ENCODE results near the gene OSBPL9. TPM values are rescaled to one million over a fixed set of nuclear protein-coding genes. Genes with fewer than 3 reads are reported as not detected.

The OSBPL9 gene
- total and polyA plus RNA-seq, 10 of the 15 experiments (the other 5 are each of a cell fraction or from before 2014, with no cell fraction given) = 25.9 to 156 (median 108) TPM

DNA sequence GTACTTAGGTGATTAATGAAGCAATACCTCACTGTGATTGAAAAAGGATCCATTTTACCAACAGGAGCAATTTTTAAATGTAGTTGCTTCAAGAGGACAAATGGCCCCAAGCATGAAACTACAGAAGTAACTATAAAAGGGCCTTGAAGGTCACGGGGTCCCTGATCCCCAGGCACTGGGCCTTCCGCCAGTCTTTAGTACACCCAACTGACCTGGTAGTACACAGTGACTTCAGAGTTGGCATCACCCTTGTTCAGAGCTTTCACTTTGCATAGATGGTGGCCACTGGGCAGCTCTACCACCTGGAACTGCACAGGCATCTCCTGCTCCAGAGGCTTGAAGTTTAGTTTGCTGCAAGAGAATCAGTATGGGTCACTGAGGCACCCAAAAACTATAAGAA, 177.4 kb downstream of the OSBPL9 start (continued):
- TF ChIP-seq, protein P1, sequence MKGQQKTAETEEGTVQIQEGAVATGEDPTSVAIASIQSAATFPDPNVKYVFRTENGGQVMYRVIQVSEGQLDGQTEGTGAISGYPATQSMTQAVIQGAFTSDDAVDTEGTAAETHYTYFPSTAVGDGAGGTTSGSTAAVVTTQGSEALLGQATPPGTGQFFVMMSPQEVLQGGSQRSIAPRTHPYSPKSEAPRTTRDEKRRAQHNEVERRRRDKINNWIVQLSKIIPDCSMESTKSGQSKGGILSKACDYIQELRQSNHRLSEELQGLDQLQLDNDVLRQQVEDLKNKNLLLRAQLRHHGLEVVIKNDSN (IDR thresholded peaks at IDR 0.05; ENCODE audit: borderline replicate concordance, extremely low read length, insufficient read depth, low read depth, low read length) = no peak

DNA sequence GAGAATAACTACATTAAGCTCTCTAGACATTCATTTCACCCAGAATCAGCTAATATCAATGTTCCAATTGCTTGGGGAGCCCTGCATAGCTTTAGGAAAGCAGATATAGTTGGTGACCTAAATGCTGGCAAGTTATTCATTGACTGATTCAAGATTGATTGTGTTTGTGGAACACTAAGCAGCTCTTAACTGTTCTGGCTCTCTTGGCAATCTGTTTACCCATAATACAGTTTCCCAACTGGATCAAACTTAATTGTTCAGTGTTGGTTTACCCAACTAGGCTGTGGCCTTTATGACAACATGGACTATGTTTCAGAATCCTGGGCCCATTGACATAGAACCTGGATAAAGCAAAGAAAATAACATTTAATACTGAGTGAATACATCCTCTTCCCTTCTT, 178.0 kb downstream of the OSBPL9 start:
- intact Hi-C loops (cut with micrococcal nuclease; ENCODE audit: unreplicated experiment) = no loop called here
- ChIA-PET CTCF (interaction anchor here (1.4 to 1.6 kb wide), 2 partner anchors 26 to 139 kb away, joined by 3 to 5 read pairs; no protein-coding TSS in a partner anchor), RAD21 (ENCODE audit: unreplicated experiment) (no interaction called here), SMC1A (ENCODE audit: uncharacterized antibody, unreplicated experiment) (no interaction called here), POLR2A (no interaction called here)
- DNase-seq (ENCODE audit: low read depth, low spot score) = no peak
- Histone ChIP-seq H4K20me1 (ENCODE audit: control insufficient read depth, insufficient read depth) (no peaks in the 10 kb centered on the region), H3K9me3 (replicated peaks; ENCODE audit: control insufficient read depth, insufficient read depth, low read length) (no peaks in the 10 kb centered on the region), H3K4me1 (ENCODE audit: control insufficient read depth, insufficient read depth, low read length) (no peaks in the 10 kb centered on the region), H3K27me3 (replicated peaks in 1 of 2; ENCODE audit: control insufficient read depth in 2 of 2, insufficient read depth in 2 of 2, low read length in 1 of 2) (no peaks in the 10 kb centered on the region), H3K9ac (ENCODE audit: control insufficient read depth, insufficient read depth, low read length) (no peak overlapping the region), H3K36me3 (ENCODE audit: control insufficient read depth in 2 of 2, insufficient read depth in 2 of 2, low read length in 1 of 2) (peaks cover 8 to 30% of the 10 kb centered on the region in 2 experiments), H2AFZ (ENCODE audit: control insufficient read depth, low read depth, low read length) (no peak overlapping the region), H3K79me2 (ENCODE audit: control insufficient read depth, insufficient read depth, low read length) (no peaks in the 10 kb centered on the region), H3K4me3 (no peak overlapping the region), H3K27ac (ENCODE audit: control insufficient read depth, insufficient read depth) (no peak overlapping the region), H3K4me2 (ENCODE audit: control insufficient read depth, insufficient read depth) (no peak overlapping the region)
- ATAC-seq = no peak
- TF ChIP-seq SMAD1 (IDR thresholded peaks at IDR 0.05; ENCODE audit: low read depth, partially characterized antibody) (no peak), RFX5 (IDR thresholded peaks at IDR 0.05; ENCODE audit: low read depth, low read length) (no peak), SIN3A (IDR thresholded peaks at IDR 0.05; ENCODE audit: low read depth, low read length) (no peak), LARP7 (IDR thresholded peaks at IDR 0.05) (no peak), ASH2L (IDR thresholded peaks at IDR 0.05; ENCODE audit: borderline replicate concordance, low read depth) (no peak), ZBED1 (IDR thresholded peaks at IDR 0.05; ENCODE audit: borderline replicate concordance) (no peak), CBX3 (IDR thresholded peaks at IDR 0.05; ENCODE audit: borderline replicate concordance, low read depth) (no peak), ZNF217 (IDR thresholded peaks at IDR 0.05) (no peak)
- TF ChIP-seq, protein P2, sequence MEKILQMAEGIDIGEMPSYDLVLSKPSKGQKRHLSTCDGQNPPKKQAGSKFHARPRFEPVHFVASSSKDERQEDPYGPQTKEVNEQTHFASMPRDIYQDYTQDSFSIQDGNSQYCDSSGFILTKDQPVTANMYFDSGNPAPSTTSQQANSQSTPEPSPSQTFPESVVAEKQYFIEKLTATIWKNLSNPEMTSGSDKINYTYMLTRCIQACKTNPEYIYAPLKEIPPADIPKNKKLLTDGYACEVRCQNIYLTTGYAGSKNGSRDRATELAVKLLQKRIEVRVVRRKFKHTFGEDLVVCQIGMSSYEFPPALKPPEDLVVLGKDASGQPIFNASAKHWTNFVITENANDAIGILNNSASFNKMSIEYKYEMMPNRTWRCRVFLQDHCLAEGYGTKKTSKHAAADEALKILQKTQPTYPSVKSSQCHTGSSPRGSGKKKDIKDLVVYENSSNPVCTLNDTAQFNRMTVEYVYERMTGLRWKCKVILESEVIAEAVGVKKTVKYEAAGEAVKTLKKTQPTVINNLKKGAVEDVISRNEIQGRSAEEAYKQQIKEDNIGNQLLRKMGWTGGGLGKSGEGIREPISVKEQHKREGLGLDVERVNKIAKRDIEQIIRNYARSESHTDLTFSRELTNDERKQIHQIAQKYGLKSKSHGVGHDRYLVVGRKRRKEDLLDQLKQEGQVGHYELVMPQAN (conservative IDR thresholded peaks at IDR 0.05) = no peak
- TF ChIP-seq, protein P3, sequence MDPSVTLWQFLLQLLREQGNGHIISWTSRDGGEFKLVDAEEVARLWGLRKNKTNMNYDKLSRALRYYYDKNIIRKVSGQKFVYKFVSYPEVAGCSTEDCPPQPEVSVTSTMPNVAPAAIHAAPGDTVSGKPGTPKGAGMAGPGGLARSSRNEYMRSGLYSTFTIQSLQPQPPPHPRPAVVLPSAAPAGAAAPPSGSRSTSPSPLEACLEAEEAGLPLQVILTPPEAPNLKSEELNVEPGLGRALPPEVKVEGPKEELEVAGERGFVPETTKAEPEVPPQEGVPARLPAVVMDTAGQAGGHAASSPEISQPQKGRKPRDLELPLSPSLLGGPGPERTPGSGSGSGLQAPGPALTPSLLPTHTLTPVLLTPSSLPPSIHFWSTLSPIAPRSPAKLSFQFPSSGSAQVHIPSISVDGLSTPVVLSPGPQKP (IDR thresholded peaks at IDR 0.05; ENCODE audit: low read depth, low read length) = no peak
- TF ChIP-seq, protein P4, sequence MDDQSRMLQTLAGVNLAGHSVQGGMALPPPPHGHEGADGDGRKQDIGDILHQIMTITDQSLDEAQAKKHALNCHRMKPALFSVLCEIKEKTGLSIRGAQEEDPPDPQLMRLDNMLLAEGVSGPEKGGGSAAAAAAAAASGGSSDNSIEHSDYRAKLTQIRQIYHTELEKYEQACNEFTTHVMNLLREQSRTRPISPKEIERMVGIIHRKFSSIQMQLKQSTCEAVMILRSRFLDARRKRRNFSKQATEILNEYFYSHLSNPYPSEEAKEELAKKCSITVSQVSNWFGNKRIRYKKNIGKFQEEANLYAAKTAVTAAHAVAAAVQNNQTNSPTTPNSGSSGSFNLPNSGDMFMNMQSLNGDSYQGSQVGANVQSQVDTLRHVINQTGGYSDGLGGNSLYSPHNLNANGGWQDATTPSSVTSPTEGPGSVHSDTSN (IDR thresholded peaks at IDR 0.05; ENCODE audit: insufficient replicate concordance, low read depth, low read length) = no peak
- TF ChIP-seq, protein P5, sequence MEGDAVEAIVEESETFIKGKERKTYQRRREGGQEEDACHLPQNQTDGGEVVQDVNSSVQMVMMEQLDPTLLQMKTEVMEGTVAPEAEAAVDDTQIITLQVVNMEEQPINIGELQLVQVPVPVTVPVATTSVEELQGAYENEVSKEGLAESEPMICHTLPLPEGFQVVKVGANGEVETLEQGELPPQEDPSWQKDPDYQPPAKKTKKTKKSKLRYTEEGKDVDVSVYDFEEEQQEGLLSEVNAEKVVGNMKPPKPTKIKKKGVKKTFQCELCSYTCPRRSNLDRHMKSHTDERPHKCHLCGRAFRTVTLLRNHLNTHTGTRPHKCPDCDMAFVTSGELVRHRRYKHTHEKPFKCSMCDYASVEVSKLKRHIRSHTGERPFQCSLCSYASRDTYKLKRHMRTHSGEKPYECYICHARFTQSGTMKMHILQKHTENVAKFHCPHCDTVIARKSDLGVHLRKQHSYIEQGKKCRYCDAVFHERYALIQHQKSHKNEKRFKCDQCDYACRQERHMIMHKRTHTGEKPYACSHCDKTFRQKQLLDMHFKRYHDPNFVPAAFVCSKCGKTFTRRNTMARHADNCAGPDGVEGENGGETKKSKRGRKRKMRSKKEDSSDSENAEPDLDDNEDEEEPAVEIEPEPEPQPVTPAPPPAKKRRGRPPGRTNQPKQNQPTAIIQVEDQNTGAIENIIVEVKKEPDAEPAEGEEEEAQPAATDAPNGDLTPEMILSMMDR (IDR thresholded peaks at IDR 0.05 in 2 of 3, conservative IDR thresholded peaks at IDR 0.05 in 1 of 3; ENCODE audit: control insufficient read depth in 2 of 3, extremely low read depth in 1 of 3, insufficient read depth in 1 of 3, low read depth in 3 of 3, low read length in 3 of 3) = no peak
- in situ Hi-C loops (cut with MboI) = no loop called here
- FAIRE-seq = no peak
- no TSS peak for BruUV-seq (replicated peaks)
